ENCODE measurements around the gene LHFPL2. TPM values are rescaled to one million over a fixed set of nuclear protein-coding genes. Genes with fewer than 3 reads are reported as not detected.

LHFPL2 gene
- total RNA-seq, 1 donor from 2014 or later = 5.4 TPM

- ATAC-seq (peak; percentile 96), DNase-seq (peak; percentile 64)
- intact Hi-C loops (cut with micrococcal nuclease) = no loop called here
These were observed 130.0 kb downstream of the LHFPL2 start for GRCh38 chr5:78518365-78519197.

- ATAC-seq (no peak), DNase-seq (no peak)
- intact Hi-C loops (cut with micrococcal nuclease) = no loop called here
These were observed 132.9 kb downstream of the LHFPL2 start for GRCh38 chr5:78515670-78516069.

- no peak for DNase-seq
- no peak for ATAC-seq
- intact Hi-C loops (cut with micrococcal nuclease) = no loop called here
These were observed 133.9 kb downstream of the LHFPL2 start for GRCh38 chr5:78514427-78515330.

GRCh38 chr5:78513441-78513840 lies 135.1 kb downstream of the LHFPL2 start:
- ATAC-seq = no peak
- intact Hi-C loops (cut with micrococcal nuclease) = no loop called here
- DNase-seq = no peak

GRCh38 chr5:78512435-78512834 lies 136.1 kb downstream of the LHFPL2 start:
- DNase-seq (no peak), ATAC-seq (no peak)
- intact Hi-C loops (cut with micrococcal nuclease) = no loop called here

GRCh38 chr5:78511121-78511906 lies 137.3 kb downstream of the LHFPL2 start:
- DNase-seq (peak; percentile 41), ATAC-seq (peak; percentile 51)
- intact Hi-C loops (cut with micrococcal nuclease) = no loop called here

GRCh38 chr5:78509884-78510769 lies 138.4 kb downstream of the LHFPL2 start:
- intact Hi-C loops (cut with micrococcal nuclease) = no loop called here
- ATAC-seq = peak; percentile 94

GRCh38 chr5:78509145-78509865 lies 139.3 kb downstream of the LHFPL2 start:
- no peak for DNase-seq
- intact Hi-C loops (cut with micrococcal nuclease) = no loop called here
- ATAC-seq = no peak

More at GRCh38 chr5:78509884-78510769, 138.4 kb downstream of the LHFPL2 start:
- DNase-seq = peak; percentile 89

- no peak for DNase-seq
- intact Hi-C loops (cut with micrococcal nuclease) = no loop called here
- ATAC-seq = no peak
These were observed 140.3 kb downstream of the LHFPL2 start for GRCh38 chr5:78508186-78508765.

GRCh38 chr5:78507531-78507930 lies 141.0 kb downstream of the LHFPL2 start:
- intact Hi-C loops (cut with micrococcal nuclease) = no loop called here

GRCh38 chr5:78506261-78507024 lies 142.1 kb downstream of the LHFPL2 start:
- DNase-seq (no peak), ATAC-seq (no peak)
- intact Hi-C loops (cut with micrococcal nuclease) = no loop called here

More at GRCh38 chr5:78507531-78507930, 141.0 kb downstream of the LHFPL2 start:
- ATAC-seq (no peak), DNase-seq (no peak)

GRCh38 chr5:78505860-78506259 lies 142.7 kb downstream of the LHFPL2 start:
- intact Hi-C loops (cut with micrococcal nuclease) = no loop called here
- no peak for ATAC-seq
- DNase-seq = no peak

GRCh38 chr5:78504704-78505677 lies 143.6 kb downstream of the LHFPL2 start:
- ATAC-seq (peak; percentile 97), DNase-seq (peak; percentile 88)
- intact Hi-C loops (cut with micrococcal nuclease) = no loop called here

- intact Hi-C loops (cut with micrococcal nuclease) = no loop called here
- DNase-seq (no peak), ATAC-seq (peak; percentile 30)
These were observed 144.5 kb downstream of the LHFPL2 start for GRCh38 chr5:78503958-78504653.

All from left ventricle myocardium superior (tissue), 1 donor.